PC-9 (cell line): ENCODE results near the gene NXN.

ENCODE experiments used
- CTCF ChIP-seq: fragments of 200-600 bp; sonication (generic); conservative IDR thresholded peaks from 2 replicates; pipeline ENCODE4 v1.6.1; 2017; ENCODE audit warnings: mixed run types, antibody characterized with exemption, mild to moderate bottlenecking, moderate library complexity
- EZH2 ChIP-seq: fragments of 200-600 bp; sonication (generic); IDR thresholded peaks from 2 replicates; pipeline ENCODE4 v1.8.0; 2017; ENCODE audit warnings: antibody characterized with exemption, low read depth

- TF ChIP-seq CTCF (no peak), EZH2 (no peak)
Measured at GRCh38 chr17:987931-988330, 8.4 kb upstream of the NXN start.
